ENCODE results near the gene FKBP7.

DNA sequence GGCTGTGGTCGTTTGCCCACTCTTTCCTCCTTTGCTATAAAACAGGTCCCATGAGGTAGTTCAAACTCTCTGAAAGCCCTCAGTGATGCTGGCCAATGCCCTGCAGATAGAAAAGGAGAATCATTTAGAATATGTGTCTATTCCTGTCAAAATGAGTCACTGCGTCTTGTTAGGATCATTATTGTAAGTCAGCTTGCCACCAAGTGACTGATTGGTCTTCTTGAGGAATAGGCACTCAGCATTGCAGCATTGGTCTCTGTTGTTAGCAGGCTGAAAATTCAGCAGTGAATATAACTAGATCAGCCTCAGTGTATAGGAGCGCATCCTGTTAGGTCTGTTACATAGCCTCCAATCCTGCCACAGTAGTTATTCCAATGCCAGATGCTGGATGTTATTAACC lies 56.3 kb downstream of the FKBP7 start:
- TF ChIP-seq, protein P1, sequence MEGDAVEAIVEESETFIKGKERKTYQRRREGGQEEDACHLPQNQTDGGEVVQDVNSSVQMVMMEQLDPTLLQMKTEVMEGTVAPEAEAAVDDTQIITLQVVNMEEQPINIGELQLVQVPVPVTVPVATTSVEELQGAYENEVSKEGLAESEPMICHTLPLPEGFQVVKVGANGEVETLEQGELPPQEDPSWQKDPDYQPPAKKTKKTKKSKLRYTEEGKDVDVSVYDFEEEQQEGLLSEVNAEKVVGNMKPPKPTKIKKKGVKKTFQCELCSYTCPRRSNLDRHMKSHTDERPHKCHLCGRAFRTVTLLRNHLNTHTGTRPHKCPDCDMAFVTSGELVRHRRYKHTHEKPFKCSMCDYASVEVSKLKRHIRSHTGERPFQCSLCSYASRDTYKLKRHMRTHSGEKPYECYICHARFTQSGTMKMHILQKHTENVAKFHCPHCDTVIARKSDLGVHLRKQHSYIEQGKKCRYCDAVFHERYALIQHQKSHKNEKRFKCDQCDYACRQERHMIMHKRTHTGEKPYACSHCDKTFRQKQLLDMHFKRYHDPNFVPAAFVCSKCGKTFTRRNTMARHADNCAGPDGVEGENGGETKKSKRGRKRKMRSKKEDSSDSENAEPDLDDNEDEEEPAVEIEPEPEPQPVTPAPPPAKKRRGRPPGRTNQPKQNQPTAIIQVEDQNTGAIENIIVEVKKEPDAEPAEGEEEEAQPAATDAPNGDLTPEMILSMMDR (conservative IDR thresholded peaks at IDR 0.05 in 1 of 2, IDR thresholded peaks at IDR 0.05 in 1 of 2; ENCODE audit: low read depth in 1 of 2, low read length in 2 of 2) = no peak
- TF ChIP-seq EZH2 (IDR thresholded peaks at IDR 0.05; ENCODE audit: low read length, missing control alignments) = no peak

Data from fibroblast of lung (primary cell).